Upper lobe of left lung (tissue), 6 donors: ENCODE measurements around the gene NDUFAF7. TPM values are rescaled to one million over a fixed set of nuclear protein-coding genes. Genes with fewer than 3 reads are reported as not detected.
"Not testable (repeated sequence)": the region's sequence is repeated elsewhere in the genome, so short reads cannot be mapped to it uniquely, and the experiment has no call there.

Experiments used
- ATAC-seq, 2 donors: fragments of 200-7000 bp; cut with Tn5 transposase; one replicate each; pipeline ENCODE4 v1.9.1; 2022; ENCODE audit warnings: mild to moderate bottlenecking in 2 of 2, moderate library complexity in 2 of 2; ENCODE audit not compliant: low FRiP score in 2 of 2
- DNase-seq, 2 donors: peaks; one replicate each; pipeline ENCODE4 v3.0.0-alpha.2; 2019 to 2020
- H3K27ac ChIP-seq, 4 donors: fragments of 200-600 bp; sonication (generic); one replicate each; pipeline ENCODE4 v1.5.1; 2016 to 2019
- H3K27me3 ChIP-seq, 4 donors: fragments of 200-600 bp; sonication (generic); one replicate each; pipeline ENCODE4 v1.5.1; 2017 to 2019
- H3K36me3 ChIP-seq, 4 donors: fragments of 200-600 bp; sonication (generic); one replicate each; pipeline ENCODE4 v1.5.1; 2016 to 2019
- H3K4me1 ChIP-seq, 4 donors: fragments of 200-600 bp; sonication (generic); one replicate each; pipeline ENCODE4 v1.5.1; 2018 to 2019
- H3K4me3 ChIP-seq, 4 donors: fragments of 200-600 bp; sonication (generic); one replicate each; pipeline ENCODE4 v1.5.1; 2017 to 2019; ENCODE audit warnings: mild to moderate bottlenecking in 2 of 4, moderate library complexity in 1 of 4
- H3K9me3 ChIP-seq, 4 donors: fragments of 200-600 bp; sonication (generic); one replicate each; pipeline ENCODE4 v1.5.1; 2018 to 2019
- EP300 ChIP-seq, 4 donors: sonication (generic); formaldehyde crosslinking; IDR thresholded peaks; one replicate each; pipeline ENCODE4 v1.5.1; 2017; ENCODE audit warnings: antibody characterized with exemption in 4 of 4, control low read depth in 2 of 4
- POLR2A ChIP-seq, 4 donors: fragments of 450-650 bp; IDR thresholded peaks; one replicate each; pipeline ENCODE4 v1.5.1; 2016 to 2017; ENCODE audit warnings: antibody characterized with exemption in 4 of 4, mild to moderate bottlenecking in 2 of 4
- POLR2AphosphoS5 ChIP-seq, 2 donors: sonication (generic); formaldehyde crosslinking; IDR thresholded peaks; one replicate each; pipeline ENCODE4 v1.5.1; 2017; ENCODE audit warnings: antibody characterized with exemption in 2 of 2
- WGBS, 2 donors: methylation state at CpG; one replicate each; pipeline ENCODE4 v1.1.5; 2017 to 2018; 5-methylcytosine and 5-hydroxymethylcytosine counted together
- total RNA-seq, 6 donors: library from RNA; depleted of rRNA in 4 of 6; stranded (reverse); fragments of >200 nt in 4 of 6; gene quantifications; one replicate each; pipeline versions ENCODE4 v1.1.0 to v1.2.1, GENCODE V29; 2016 to 2021
- TF ChIP-seq, protein P1 (sequence below), 6 experiments: fragments of 450-650 bp in 4 of 6; fragments of 200-600 bp in 2 of 6; sonication (generic) in 2 of 6; IDR thresholded peaks; one replicate each; pipeline ENCODE4 v1.5.1; 2016 to 2019; ENCODE audit warnings: antibody characterized with exemption in 6 of 6
- donor health status: DM: no; HTN: no; CAD: no; lungs with moderate emphysema.
- donor health status: DM: no; HTN: yes; CAD: no; lungs with severe emphysema.

NDUFAF7 gene
- total RNA-seq, 6 donors from 2014 or later = 7.4 to 30.4 (median 15.7) TPM

GRCh38 chr2:37203708-37204107, 27.8 kb upstream of the NDUFAF7 start:
- Histone ChIP-seq H3K4me1 (peaks cover 0 to 2% (median 0%) of the 10 kb centered on the region in 4 donors), H3K27ac (no peak overlapping the region), H3K9me3 (peaks cover 0 to 4% (median 2%) of the 10 kb centered on the region in 4 donors), H3K36me3 (peaks cover 4 to 89% (median 49%) of the 10 kb centered on the region in 4 donors), H3K27me3 (no peaks in the 10 kb centered on the region), H3K4me3 (no peak overlapping the region)
- WGBS, 2 donors = 91 to 94% methylated on average over 2 of the region's 2 CpGs
- DNase-seq = no peak
- TF ChIP-seq EP300 (IDR thresholded peaks at IDR 0.05) = no peak
- TF ChIP-seq, protein P1, sequence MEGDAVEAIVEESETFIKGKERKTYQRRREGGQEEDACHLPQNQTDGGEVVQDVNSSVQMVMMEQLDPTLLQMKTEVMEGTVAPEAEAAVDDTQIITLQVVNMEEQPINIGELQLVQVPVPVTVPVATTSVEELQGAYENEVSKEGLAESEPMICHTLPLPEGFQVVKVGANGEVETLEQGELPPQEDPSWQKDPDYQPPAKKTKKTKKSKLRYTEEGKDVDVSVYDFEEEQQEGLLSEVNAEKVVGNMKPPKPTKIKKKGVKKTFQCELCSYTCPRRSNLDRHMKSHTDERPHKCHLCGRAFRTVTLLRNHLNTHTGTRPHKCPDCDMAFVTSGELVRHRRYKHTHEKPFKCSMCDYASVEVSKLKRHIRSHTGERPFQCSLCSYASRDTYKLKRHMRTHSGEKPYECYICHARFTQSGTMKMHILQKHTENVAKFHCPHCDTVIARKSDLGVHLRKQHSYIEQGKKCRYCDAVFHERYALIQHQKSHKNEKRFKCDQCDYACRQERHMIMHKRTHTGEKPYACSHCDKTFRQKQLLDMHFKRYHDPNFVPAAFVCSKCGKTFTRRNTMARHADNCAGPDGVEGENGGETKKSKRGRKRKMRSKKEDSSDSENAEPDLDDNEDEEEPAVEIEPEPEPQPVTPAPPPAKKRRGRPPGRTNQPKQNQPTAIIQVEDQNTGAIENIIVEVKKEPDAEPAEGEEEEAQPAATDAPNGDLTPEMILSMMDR (IDR thresholded peaks at IDR 0.05) = no peak
- TF ChIP-seq POLR2AphosphoS5 (IDR thresholded peaks at IDR 0.05) = no peak
- no peak for TF ChIP-seq POLR2A (IDR thresholded peaks at IDR 0.05)
- ATAC-seq = no peak

DNA sequence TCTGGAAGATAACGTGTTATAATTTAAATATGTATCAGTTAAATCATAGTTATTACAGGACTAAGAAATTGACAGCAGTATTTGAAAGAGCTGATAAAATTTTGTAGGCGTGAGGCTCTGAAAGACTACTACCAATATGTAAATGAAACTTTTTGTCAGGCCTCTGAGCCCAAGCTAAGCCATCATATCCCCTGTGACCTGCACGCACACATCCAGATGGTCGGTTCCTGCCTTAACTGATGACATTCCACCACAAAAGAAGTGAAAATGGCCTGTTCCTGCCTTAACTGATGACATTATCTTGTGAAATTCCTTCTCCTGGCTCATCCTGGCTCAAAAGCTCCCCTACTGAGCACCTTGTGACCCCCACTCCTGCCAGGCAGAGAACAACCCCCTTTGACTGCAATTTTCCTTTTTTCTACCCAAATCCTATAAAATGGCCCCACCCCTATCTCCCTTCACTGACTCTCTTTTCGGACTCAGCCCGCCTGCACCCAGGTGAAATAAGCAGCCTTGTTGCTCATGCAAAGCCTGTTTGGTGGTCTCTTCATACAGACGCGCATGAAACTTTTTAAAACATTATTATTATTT, 26.3 kb upstream of the NDUFAF7 start:
- H3K9me3 ChIP-seq = peaks cover 0 to 11% (median 5%) of the 10 kb centered on the region in 4 donors
- not testable (repeated sequence) for H3K4me1 ChIP-seq, H3K27me3 ChIP-seq, H3K4me3 ChIP-seq, DNase-seq, H3K27ac ChIP-seq, ATAC-seq
- 86 to 88% methylated on average over 8 of the region's 8 CpGs for WGBS, 2 donors
- peaks cover 4 to 98% (median 61%) of the 10 kb centered on the region in 4 donors for H3K36me3 ChIP-seq

DNA sequence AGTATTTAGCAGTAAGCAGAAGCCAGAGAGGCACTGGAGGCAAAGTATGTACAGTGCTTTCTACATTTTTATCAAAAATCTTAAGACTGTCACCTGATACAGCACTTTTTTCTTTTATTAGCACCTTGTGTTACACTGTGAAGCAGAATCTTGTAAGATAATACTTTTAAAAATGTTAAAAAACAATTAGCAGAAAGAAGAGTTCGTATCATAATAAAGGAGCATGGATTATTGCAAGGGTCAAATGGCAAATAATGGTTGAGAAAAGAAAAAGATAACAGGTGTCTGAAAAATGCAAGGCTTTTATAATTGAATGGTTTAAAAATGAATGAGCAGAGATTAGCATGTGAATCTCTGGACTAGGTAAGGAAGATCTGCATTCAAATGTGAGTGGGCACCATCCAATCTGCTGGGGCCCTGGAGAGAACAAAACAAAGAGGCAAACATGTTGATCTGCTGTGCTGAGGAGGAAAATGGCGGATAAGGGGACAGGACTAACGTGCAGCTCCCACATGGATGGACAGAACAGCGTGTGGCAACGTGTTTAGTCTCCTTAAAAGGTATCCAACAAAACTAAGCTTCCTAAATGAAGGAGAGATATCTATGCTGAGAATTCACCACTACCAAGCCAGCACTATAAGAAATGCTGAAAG, 25.6 kb upstream of the NDUFAF7 start:
- 92 to 99% methylated on average over 5 of the region's 5 CpGs for WGBS, 2 donors
- no peak for DNase-seq
- peaks cover 4 to 99% (median 62%) of the 10 kb centered on the region in 4 donors for H3K36me3 ChIP-seq
- H3K27ac ChIP-seq = no peak overlapping the region
- no peak overlapping the region for H3K4me3 ChIP-seq
- ATAC-seq = no peak
- H3K4me1 ChIP-seq = no peaks in the 10 kb centered on the region
- H3K27me3 ChIP-seq = no peaks in the 10 kb centered on the region
- peaks cover 0 to 11% (median 5%) of the 10 kb centered on the region in 4 donors for H3K9me3 ChIP-seq
- no peak for TF ChIP-seq POLR2A (IDR thresholded peaks at IDR 0.05)
- TF ChIP-seq EP300 (IDR thresholded peaks at IDR 0.05) = no peak
- no peak for TF ChIP-seq POLR2AphosphoS5 (IDR thresholded peaks at IDR 0.05)
- TF ChIP-seq, protein P1 (IDR thresholded peaks at IDR 0.05) = no peak

DNA sequence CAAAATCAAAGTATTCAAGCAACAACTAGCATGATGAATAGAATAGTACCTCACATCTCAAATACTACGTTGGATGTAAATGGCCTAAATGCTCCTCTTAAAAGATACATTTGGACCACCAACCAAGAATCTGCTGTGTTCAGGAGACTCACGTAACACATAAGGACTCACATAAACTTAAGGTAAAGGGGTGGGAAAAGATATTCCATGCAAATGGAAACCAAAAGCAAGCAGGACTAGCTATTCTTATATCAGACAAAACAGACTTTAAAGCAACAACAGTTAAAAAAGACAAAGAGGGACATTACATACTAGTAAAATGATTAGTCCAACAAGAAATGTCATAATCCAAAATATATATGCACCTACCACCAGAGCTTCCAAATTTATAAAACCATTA, 24.7 kb upstream of the NDUFAF7 start:
- H3K27me3 ChIP-seq, ATAC-seq, DNase-seq, H3K4me1 ChIP-seq, H3K27ac ChIP-seq, H3K4me3 ChIP-seq: not testable (repeated sequence)
- H3K9me3 ChIP-seq = peaks cover 0 to 11% (median 5%) of the 10 kb centered on the region in 4 donors
- peaks cover 4 to 99% (median 64%) of the 10 kb centered on the region in 4 donors for H3K36me3 ChIP-seq
- 93 to 97% methylated on average over 2 of the region's 2 CpGs for WGBS, 2 donors

- TF ChIP-seq EP300 (IDR thresholded peaks at IDR 0.05) = no peak
- TF ChIP-seq POLR2A (IDR thresholded peaks at IDR 0.05) = no peak
- Histone ChIP-seq H3K27me3 (no peaks in the 10 kb centered on the region), H3K36me3 (peaks cover 0 to 100% (median 46%) of the 10 kb centered on the region in 4 donors), H3K9me3 (peaks cover 0 to 11% (median 5%) of the 10 kb centered on the region in 4 donors), H3K4me1 (no peaks in the 10 kb centered on the region), H3K4me3 (no peak overlapping the region), H3K27ac (no peak overlapping the region)
- no peak for DNase-seq
- ATAC-seq = no peak
Observed at GRCh38 chr2:37211212-37211611, 20.2 kb upstream of the NDUFAF7 start.

GRCh38 chr2:37211939-37212338, 19.5 kb upstream of the NDUFAF7 start:
- Histone ChIP-seq H3K27ac (no peak overlapping the region), H3K36me3 (peaks cover 0 to 100% (median 47%) of the 10 kb centered on the region in 4 donors), H3K4me3 (no peak overlapping the region), H3K4me1 (no peaks in the 10 kb centered on the region), H3K9me3 (peaks cover 0 to 11% (median 5%) of the 10 kb centered on the region in 4 donors), H3K27me3 (no peaks in the 10 kb centered on the region)
- TF ChIP-seq EP300 (IDR thresholded peaks at IDR 0.05) = no peak
- no peak for TF ChIP-seq POLR2A (IDR thresholded peaks at IDR 0.05)
- TF ChIP-seq, protein P1 (IDR thresholded peaks at IDR 0.05) = no peak
- TF ChIP-seq POLR2AphosphoS5 (IDR thresholded peaks at IDR 0.05) = no peak
- 88 to 90% methylated on average over 3 of the region's 3 CpGs for WGBS, 2 donors
- DNase-seq = no peak
- no peak for ATAC-seq
